B cell (primary cell): ENCODE results near the gene LSP1. TPM values are rescaled to one million over a fixed set of nuclear protein-coding genes. Genes with fewer than 3 reads are reported as not detected.

Experiments
- ATAC-seq: fragments of 200-7000 bp; cut with Tn5 transposase; one replicate; pipeline ENCODE4 v1.10.0; 2021; ENCODE audit warnings: low read depth, mild to moderate bottlenecking, moderate number of reproducible peaks, moderate library complexity
- CTCF ChIA-PET: fragments of 350-600 bp; sonication (Branson Sonifier 250); formaldehyde crosslinking; loops from one replicate; lab custom pipeline; 2021; ENCODE audit warnings: antibody characterized with exemption, inconsistent platforms; lab: Charles Lee
- POLR2A ChIA-PET: fragments of 350-600 bp; sonication (Branson Sonifier 250); formaldehyde crosslinking; loops from one replicate; lab custom pipeline; 2021; ENCODE audit warnings: antibody characterized with exemption; lab: Charles Lee
- DNase-seq: peaks from one replicate; pipeline ENCODE4 v3.0.0; 2013
- H2AFZ ChIP-seq: 2 replicates; pipeline ENCODE4 v1.6.1; 2012; ENCODE audit warnings: mild to moderate bottlenecking, low read depth, low read length; ENCODE audit not compliant: insufficient read depth, poor library complexity, severe bottlenecking
- H3K27ac ChIP-seq, 2 donors: 1 replicate in 1 of 2; 2 replicates in 1 of 2; pipeline ENCODE4 v1.5.1; 2012 to 2013; ENCODE audit warnings: low read length in 2 of 2, mild to moderate bottlenecking in 2 of 2, moderate library complexity in 1 of 2
- H3K27me3 ChIP-seq, 4 experiments: fragments of 200-600 bp in 1 of 4; sonication (generic) in 1 of 4; replicated peaks in 1 of 4; 1 replicate in 2 of 4; 2 replicates in 2 of 4; pipeline versions ENCODE4 v1.6.1 to v1.7.0; 2013 to 2016; ENCODE audit warnings: low read length in 3 of 4, mild to moderate bottlenecking in 2 of 4, mixed read lengths in 1 of 4, moderate library complexity in 1 of 4; ENCODE audit not compliant: insufficient read depth in 4 of 4, control insufficient read depth in 3 of 4; ENCODE audit errors: control extremely low read depth in 1 of 4
- H3K36me3 ChIP-seq, 2 experiments: replicated peaks in 1 of 2; 1 replicate in 1 of 2; 2 replicates in 1 of 2; pipeline versions ENCODE4 v1.6.1 to v1.7.1; 2013; ENCODE audit warnings: low read length in 1 of 2; ENCODE audit not compliant: insufficient read depth in 2 of 2, control insufficient read depth in 1 of 2; ENCODE audit errors: control extremely low read depth in 1 of 2, extremely low read depth in 1 of 2
- H3K4me1 ChIP-seq, 2 donors: fragments of 200-600 bp in 1 of 2; sonication (generic) in 1 of 2; 1 replicate in 1 of 2; 2 replicates in 1 of 2; pipeline versions ENCODE4 v1.5.1 to v1.6.1; 2013 to 2017; ENCODE audit warnings: low read length in 2 of 2; ENCODE audit not compliant: control insufficient read depth in 2 of 2, insufficient read depth in 2 of 2
- H3K4me2 ChIP-seq: replicated peaks from 2 replicates; pipeline ENCODE3; 2012; ENCODE audit warnings: mild to moderate bottlenecking, low read depth, low read length; ENCODE audit not compliant: poor library complexity, severe bottlenecking
- H3K4me3 ChIP-seq, 5 experiments: fragments of 200-600 bp in 1 of 5; sonication (generic) in 1 of 5; 1 replicate in 3 of 5; 2 replicates in 2 of 5; pipeline versions ENCODE4 v1.5.1 to v1.7.0; 2011 to 2016; ENCODE audit warnings: low read length in 4 of 5, mild to moderate bottlenecking in 4 of 5, low read depth in 2 of 5, control low read depth in 1 of 5, moderate library complexity in 1 of 5; ENCODE audit not compliant: insufficient read depth in 1 of 5; ENCODE audit errors: control extremely low read depth in 1 of 5, extremely low read depth in 1 of 5
- H3K79me2 ChIP-seq: fragments of 200-600 bp; sonication (generic); one replicate; pipeline ENCODE4 v1.6.0; 2016; ENCODE audit warnings: low read length; ENCODE audit not compliant: control insufficient read depth, insufficient read depth
- H3K9ac ChIP-seq: fragments of 200-600 bp; sonication (generic); 2 replicates; pipeline ENCODE4 v1.6.1; 2017; ENCODE audit warnings: mild to moderate bottlenecking, low read length, moderate library complexity
- H3K9me3 ChIP-seq, 3 donors: one replicate each; pipeline versions ENCODE4 v1.6.1 to v1.7.1; 2013; ENCODE audit warnings: low read length in 2 of 3; ENCODE audit not compliant: control insufficient read depth in 2 of 3, insufficient read depth in 1 of 3; ENCODE audit errors: control extremely low read depth in 1 of 3
- H4K20me1 ChIP-seq: 2 replicates; pipeline ENCODE4 v1.6.0; 2012; ENCODE audit warnings: mild to moderate bottlenecking, low read length; ENCODE audit not compliant: insufficient read depth, control insufficient read depth, poor library complexity, severe bottlenecking
- H3K27ac Mint-ChIP-seq: one replicate; pipeline ENCODE4 v1.8.0; 2021; ENCODE audit warnings: mixed read lengths
- H3K27me3 Mint-ChIP-seq: one replicate; pipeline ENCODE4 v1.8.0; 2021; ENCODE audit warnings: mixed read lengths
- H3K4me1 Mint-ChIP-seq: one replicate; pipeline ENCODE4 v1.8.0; 2021; ENCODE audit warnings: mixed read lengths
- H3K4me3 Mint-ChIP-seq: one replicate; pipeline ENCODE4 v1.8.0; 2021; ENCODE audit warnings: mixed read lengths
- H3K9me3 Mint-ChIP-seq: one replicate; pipeline ENCODE4 v1.8.0; 2022; ENCODE audit warnings: mixed read lengths; ENCODE audit not compliant: insufficient read depth
- EZH2 ChIP-seq: IDR thresholded peaks from 2 replicates; pipeline ENCODE4 v1.6.1; 2012; ENCODE audit warnings: borderline replicate concordance, low read depth, mild to moderate bottlenecking, moderate library complexity, low read length; ENCODE audit not compliant: insufficient read depth, poor library complexity, severe bottlenecking
- WGBS: methylation state at CpG from one replicate; pipeline ENCODE4 v1.1.5; 2013; ENCODE audit warnings: missing lambda C conversion rate; ENCODE audit not compliant: insufficient coverage; 5-methylcytosine and 5-hydroxymethylcytosine counted together
- intact Hi-C: fragments of 100-400 bp; cut with micrococcal nuclease; formaldehyde crosslinking; loops from one replicate; pipeline ENCODE4 v1.10.0; 2022
- polyA plus RNA-seq: library from polyadenylated mRNA; depleted of rRNA; stranded (reverse); fragments of >200 nt; gene quantifications from 2 replicates; pipeline ENCODE4 v1.2.3, GENCODE V29; 2012
- total RNA-seq, 2 donors: library from RNA; stranded (reverse); fragments of 120-200 nt in 1 of 2; gene quantifications; 1 replicate in 1 of 2; 2 replicates in 1 of 2; pipeline versions ENCODE4 v1.2.3 to v1.2.4, GENCODE V29; 2013 to 2022
- TF ChIP-seq, protein P1 (sequence below): fragments of 200-600 bp; IDR thresholded peaks from one replicate; pipeline ENCODE4 v1.8.0; 2022; ENCODE audit warnings: antibody characterized with exemption, mild to moderate bottlenecking

The LSP1 gene
- total and polyA plus RNA-seq, 2 donors (not counting 1 experiment from before 2014, with no cell fraction given) = 249 to 446 TPM

DNA sequence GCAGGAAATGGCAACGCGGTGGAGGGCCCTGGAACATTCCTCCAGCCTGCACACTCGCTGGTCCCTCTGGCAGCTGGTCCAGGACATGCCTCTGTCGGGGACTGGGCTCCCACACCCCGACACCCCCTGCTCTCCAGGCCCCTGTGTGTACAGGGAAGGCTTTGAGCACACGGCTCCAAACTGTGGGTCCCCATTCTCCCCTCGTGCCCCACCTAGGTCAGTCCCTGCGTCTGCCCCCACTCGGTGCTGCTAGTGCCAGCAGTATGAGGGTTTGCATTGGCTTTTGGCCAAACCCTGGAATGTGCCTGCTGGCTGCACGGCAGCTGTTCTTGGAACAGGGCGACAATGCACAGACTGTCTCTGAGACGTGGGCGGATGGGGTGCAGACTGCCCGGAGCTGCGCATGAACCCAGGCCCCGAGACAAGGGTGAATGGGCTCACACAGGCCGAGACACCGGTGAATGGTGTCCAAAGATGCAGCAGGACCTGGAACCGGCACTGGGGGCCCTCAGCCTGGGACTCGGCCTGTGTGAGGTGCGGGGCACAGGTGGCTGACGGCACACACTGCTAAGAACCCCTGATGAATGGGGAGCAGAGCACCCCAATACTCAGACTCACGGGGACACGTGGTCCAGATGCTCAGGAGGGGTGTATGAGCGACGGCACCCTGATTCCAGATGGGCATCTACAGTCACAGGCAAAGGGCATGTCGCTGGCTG, 25.6 kb upstream of the LSP1 start:
- peaks cover 18% of the 10 kb centered on the region for H3K27me3 Mint-ChIP-seq
- intact Hi-C loops = no loop called here
- H3K27ac Mint-ChIP-seq = no peak overlapping the region
- Histone ChIP-seq H3K9me3 (no peaks in the 10 kb centered on the region), H3K4me3 (no peak overlapping the region), H3K9ac (no peak overlapping the region), H3K27me3 (peaks cover 0 to 12% (median 0%) of the 10 kb centered on the region in 4 experiments), H3K27ac (no peak overlapping the region), H4K20me1 (no peaks in the 10 kb centered on the region), H3K79me2 (no peaks in the 10 kb centered on the region), H3K36me3 (no peaks in the 10 kb centered on the region), H3K4me2 (no peak overlapping the region), H2AFZ (no peak overlapping the region), H3K4me1 (peaks cover 0 to under 1% of the 10 kb centered on the region in 2 donors)
- ATAC-seq (no peak), DNase-seq (no peak)
- WGBS = 91% methylated on average over 27 of the region's 27 CpGs
- H3K9me3 Mint-ChIP-seq = no peaks in the 10 kb centered on the region
- ChIA-PET POLR2A (interaction anchor here (0.5 kb wide), 1 partner anchor 897 kb away, joined by 7 read pairs; no protein-coding TSS in a partner anchor), CTCF (interaction anchor here (0.8 to 10.0 kb wide), 4 partner anchors 55 to 325 kb away, joined by 3 to 394 read pairs (median 4); no protein-coding TSS in a partner anchor)
- no peak for TF ChIP-seq EZH2
- TF ChIP-seq, protein P1, sequence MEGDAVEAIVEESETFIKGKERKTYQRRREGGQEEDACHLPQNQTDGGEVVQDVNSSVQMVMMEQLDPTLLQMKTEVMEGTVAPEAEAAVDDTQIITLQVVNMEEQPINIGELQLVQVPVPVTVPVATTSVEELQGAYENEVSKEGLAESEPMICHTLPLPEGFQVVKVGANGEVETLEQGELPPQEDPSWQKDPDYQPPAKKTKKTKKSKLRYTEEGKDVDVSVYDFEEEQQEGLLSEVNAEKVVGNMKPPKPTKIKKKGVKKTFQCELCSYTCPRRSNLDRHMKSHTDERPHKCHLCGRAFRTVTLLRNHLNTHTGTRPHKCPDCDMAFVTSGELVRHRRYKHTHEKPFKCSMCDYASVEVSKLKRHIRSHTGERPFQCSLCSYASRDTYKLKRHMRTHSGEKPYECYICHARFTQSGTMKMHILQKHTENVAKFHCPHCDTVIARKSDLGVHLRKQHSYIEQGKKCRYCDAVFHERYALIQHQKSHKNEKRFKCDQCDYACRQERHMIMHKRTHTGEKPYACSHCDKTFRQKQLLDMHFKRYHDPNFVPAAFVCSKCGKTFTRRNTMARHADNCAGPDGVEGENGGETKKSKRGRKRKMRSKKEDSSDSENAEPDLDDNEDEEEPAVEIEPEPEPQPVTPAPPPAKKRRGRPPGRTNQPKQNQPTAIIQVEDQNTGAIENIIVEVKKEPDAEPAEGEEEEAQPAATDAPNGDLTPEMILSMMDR = no peak
- H3K4me3 Mint-ChIP-seq = no peak overlapping the region
- peaks cover 2% of the 10 kb centered on the region for H3K4me1 Mint-ChIP-seq

DNA sequence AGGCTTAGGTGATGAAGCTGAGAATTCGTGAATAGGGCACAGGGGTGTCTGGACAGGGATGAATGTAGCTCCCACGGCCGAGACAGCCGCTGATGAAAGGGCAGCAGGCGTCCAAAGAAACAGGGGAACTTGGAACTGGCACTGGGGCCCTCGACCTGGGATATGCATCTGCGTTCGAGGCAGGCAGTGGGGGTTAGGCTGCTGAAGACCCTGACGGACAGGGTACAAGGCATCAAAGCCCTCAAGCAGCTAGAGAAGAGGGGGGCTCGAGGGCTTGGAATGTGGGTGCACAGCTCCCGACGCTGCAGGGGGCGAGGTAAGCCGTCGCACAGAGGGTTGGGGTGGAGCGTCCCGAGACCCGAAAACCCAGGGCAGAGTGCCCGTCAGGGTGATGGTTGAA, 25.0 kb upstream of the LSP1 start:
- H3K27me3 ChIP-seq = peaks cover 0 to 19% (median 2%) of the 10 kb centered on the region in 4 experiments
- no peaks in the 10 kb centered on the region for H3K9me3 ChIP-seq
- Mint-ChIP-seq H3K4me3 (no peak overlapping the region), H3K27ac (no peak overlapping the region), H3K27me3 (peaks cover 18% of the 10 kb centered on the region), H3K4me1 (peaks cover 2% of the 10 kb centered on the region), H3K9me3 (no peaks in the 10 kb centered on the region)
- no peaks in the 10 kb centered on the region for H3K36me3 ChIP-seq
- intact Hi-C loops = no loop called here
- no peaks in the 10 kb centered on the region for H4K20me1 ChIP-seq
- ATAC-seq (no peak), DNase-seq (no peak)
- H3K4me3 ChIP-seq = no peak overlapping the region
- peaks cover 0 to 8% of the 10 kb centered on the region in 2 donors for H3K4me1 ChIP-seq
- no peak overlapping the region for H3K27ac ChIP-seq
- TF ChIP-seq, protein P1 = no peak
- no peak for TF ChIP-seq EZH2
- ChIA-PET CTCF (interaction anchor here (0.8 to 10.0 kb wide), 3 partner anchors 135 to 325 kb away, joined by 4 to 394 read pairs (median 4); no protein-coding TSS in a partner anchor), POLR2A (interaction anchor here (0.5 kb wide), 1 partner anchor 898 kb away, joined by 7 read pairs; no protein-coding TSS in a partner anchor)
- H3K79me2 ChIP-seq = no peaks in the 10 kb centered on the region
- WGBS = 85% methylated on average over 19 of the region's 19 CpGs
- H3K4me2 ChIP-seq = no peak overlapping the region
- no peak overlapping the region for H3K9ac ChIP-seq
- H2AFZ ChIP-seq = no peak overlapping the region
